ENCODE measurements around the gene NTSR1. TPM values are rescaled to one million over a fixed set of nuclear protein-coding genes. Genes with fewer than 3 reads are reported as not detected.

The NTSR1 gene
- total RNA-seq, 1 experiment from 2014 or later, result 44.1 TPM

DNA sequence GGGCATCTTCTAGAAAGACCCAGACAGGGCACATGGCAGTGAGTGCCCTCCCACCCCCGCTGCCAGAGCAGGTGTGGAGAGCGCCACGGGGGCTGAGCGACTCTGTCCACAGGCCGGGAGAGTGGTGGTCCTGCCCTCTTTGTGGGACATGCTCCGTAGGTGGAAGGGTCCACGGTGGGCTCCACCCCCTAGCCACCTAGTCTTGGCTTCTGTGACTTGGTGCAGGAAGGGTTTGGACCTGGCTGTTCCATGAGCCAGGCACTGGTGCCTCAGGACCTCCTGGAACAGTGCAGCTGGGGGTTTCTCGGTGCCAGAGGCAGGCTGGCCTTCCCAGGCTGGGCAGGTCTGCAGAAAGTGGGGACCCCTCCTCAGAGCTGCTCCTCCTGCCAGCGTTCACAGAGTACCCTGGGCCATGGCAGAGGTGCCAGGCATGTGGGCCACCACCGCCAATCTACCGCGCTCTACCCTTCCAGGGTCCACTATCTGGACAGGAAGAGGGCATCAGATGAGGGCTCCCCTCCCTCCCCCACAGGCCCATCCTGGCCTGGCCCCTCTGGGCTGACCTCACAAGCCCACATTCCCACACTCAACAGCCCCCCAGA, 43.4 kb upstream of the NTSR1 start:
- in situ Hi-C loops (cut with HindIII; ENCODE audit: low pct_unique_long_range_greater_than_20kb, low sequenced_read_pairs), result no loop called here
- Histone ChIP-seq H3K4me3 (ENCODE audit: low read depth in 2 of 2, low read length in 2 of 2) (no peak overlapping the region), H3K27me3 (ENCODE audit: control insufficient read depth, insufficient read depth, low read length) (no peaks in the 10 kb centered on the region), H3K27ac (ENCODE audit: low read length) (peak overlapping the region; percentile 31), H3K9me3 (ENCODE audit: control insufficient read depth, insufficient read depth, low read depth, low read length) (no peaks in the 10 kb centered on the region), H3K36me3 (ENCODE audit: control insufficient read depth, insufficient read depth, low read length) (peaks cover 3% of the 10 kb centered on the region), H3K4me1 (ENCODE audit: control insufficient read depth, insufficient read depth, low read length) (peaks cover 73% of the 10 kb centered on the region)
- CTCF ChIA-PET, result interaction anchor here (0.6 kb wide), 1 partner anchor 122 kb away, joined by 4 read pairs; no protein-coding TSS in a partner anchor
- POLR2A ChIA-PET, result no interaction called here
- BruUV-seq (replicated peaks), result no TSS peak
- DNase-seq (ENCODE audit: low read depth, low spot score) (no peak), ATAC-seq (no peak)
- intact Hi-C loops (cut with micrococcal nuclease; ENCODE audit: unreplicated experiment), result loop anchor here (5.0 kb wide), 1 partner anchor 37 kb away; no protein-coding TSS in a partner anchor
- TF ChIP-seq REST (IDR thresholded peaks at IDR 0.05; ENCODE audit: insufficient read depth in 1 of 2, low read depth in 2 of 2, low read length in 1 of 2) (no peak), TCF7L2 (IDR thresholded peaks at IDR 0.05; ENCODE audit: low read depth, low read length) (no peak), POLR2AphosphoS5 (IDR thresholded peaks at IDR 0.05; ENCODE audit: low read depth, low read length) (no peak)

DNA sequence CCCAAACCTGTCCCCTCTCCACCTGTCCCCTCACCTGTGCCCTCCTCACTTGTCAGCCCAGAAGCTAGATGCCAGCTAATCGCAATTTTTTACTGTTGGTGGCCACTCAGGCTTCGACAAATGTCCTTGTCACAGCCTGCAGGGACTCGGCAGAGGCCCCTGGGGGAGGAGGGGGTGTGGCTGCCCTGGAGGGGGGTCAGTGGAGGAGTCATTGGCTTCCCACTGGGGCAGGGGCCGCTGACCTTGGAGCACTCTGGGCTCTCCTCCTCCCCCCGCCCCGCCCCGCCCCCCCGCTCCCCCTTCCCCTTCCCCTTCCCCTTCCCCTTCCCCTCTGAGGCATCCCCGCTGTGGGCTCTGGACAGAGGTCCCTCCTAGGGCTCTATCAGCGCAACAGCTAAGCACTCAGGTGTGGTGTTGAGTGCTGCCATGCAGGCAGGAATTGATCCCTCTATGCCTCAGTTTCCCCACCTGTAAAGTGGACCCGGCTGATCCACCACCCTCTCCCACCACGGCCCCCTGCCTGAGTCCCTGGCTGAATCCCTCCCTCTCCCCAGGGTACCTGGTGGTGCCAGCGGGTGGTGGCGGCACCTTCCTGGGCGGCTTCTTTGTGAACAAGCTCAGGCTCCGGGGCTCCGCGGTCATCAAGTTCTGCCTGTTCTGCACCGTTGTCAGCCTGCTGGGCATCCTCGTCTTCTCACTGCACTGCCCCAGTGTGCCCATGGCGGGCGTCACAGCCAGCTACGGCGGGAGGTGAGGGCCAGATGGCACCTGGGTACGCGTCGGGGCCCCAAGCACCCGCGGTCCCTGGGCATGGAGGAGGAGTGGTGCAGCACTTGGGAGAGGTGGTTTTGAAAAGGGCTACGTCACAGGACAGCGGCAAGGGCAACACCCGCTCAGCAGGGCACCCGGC, 42.6 kb upstream of the NTSR1 start:
- peak overlapping the region; percentile 39 for H3K27ac ChIP-seq (ENCODE audit: low read length)
- H3K27me3 ChIP-seq (ENCODE audit: control insufficient read depth, insufficient read depth, low read length), result no peaks in the 10 kb centered on the region
- CTCF ChIA-PET, result interaction anchor here (0.5 kb wide), 1 partner anchor 157 kb away, joined by 4 read pairs; no protein-coding TSS in a partner anchor
- no peak for TF ChIP-seq POLR2AphosphoS5 (IDR thresholded peaks at IDR 0.05; ENCODE audit: low read depth, low read length)
- TF ChIP-seq, protein P1, sequence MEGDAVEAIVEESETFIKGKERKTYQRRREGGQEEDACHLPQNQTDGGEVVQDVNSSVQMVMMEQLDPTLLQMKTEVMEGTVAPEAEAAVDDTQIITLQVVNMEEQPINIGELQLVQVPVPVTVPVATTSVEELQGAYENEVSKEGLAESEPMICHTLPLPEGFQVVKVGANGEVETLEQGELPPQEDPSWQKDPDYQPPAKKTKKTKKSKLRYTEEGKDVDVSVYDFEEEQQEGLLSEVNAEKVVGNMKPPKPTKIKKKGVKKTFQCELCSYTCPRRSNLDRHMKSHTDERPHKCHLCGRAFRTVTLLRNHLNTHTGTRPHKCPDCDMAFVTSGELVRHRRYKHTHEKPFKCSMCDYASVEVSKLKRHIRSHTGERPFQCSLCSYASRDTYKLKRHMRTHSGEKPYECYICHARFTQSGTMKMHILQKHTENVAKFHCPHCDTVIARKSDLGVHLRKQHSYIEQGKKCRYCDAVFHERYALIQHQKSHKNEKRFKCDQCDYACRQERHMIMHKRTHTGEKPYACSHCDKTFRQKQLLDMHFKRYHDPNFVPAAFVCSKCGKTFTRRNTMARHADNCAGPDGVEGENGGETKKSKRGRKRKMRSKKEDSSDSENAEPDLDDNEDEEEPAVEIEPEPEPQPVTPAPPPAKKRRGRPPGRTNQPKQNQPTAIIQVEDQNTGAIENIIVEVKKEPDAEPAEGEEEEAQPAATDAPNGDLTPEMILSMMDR (IDR thresholded peaks at IDR 0.05), result no peak
- TF ChIP-seq SIN3A (IDR thresholded peaks at IDR 0.05; ENCODE audit: borderline replicate concordance, insufficient read depth, low read depth, low read length), result no peak
- no peak for TF ChIP-seq REST (IDR thresholded peaks at IDR 0.05; ENCODE audit: insufficient read depth in 1 of 2, low read depth in 2 of 2, low read length in 1 of 2)
- TF ChIP-seq TCF7L2 (IDR thresholded peaks at IDR 0.05; ENCODE audit: low read depth, low read length), result no peak
- peaks cover 69% of the 10 kb centered on the region for H3K4me1 ChIP-seq (ENCODE audit: control insufficient read depth, insufficient read depth, low read length)
- DNase-seq (ENCODE audit: low read depth, low spot score), result no peak
- no TSS peak for BruUV-seq (replicated peaks)
- no peaks in the 10 kb centered on the region for H3K9me3 ChIP-seq (ENCODE audit: control insufficient read depth, insufficient read depth, low read depth, low read length)
- H3K4me3 ChIP-seq (ENCODE audit: low read depth in 2 of 2, low read length in 2 of 2), result no peak overlapping the region
- peaks cover 3% of the 10 kb centered on the region for H3K36me3 ChIP-seq (ENCODE audit: control insufficient read depth, insufficient read depth, low read length)
- intact Hi-C loops (cut with micrococcal nuclease; ENCODE audit: unreplicated experiment) (loop anchor here (5.0 kb wide), 1 partner anchor 36 kb away; no protein-coding TSS in a partner anchor), in situ Hi-C loops (cut with HindIII; ENCODE audit: low pct_unique_long_range_greater_than_20kb, low sequenced_read_pairs) (no loop called here)
- POLR2A ChIA-PET, result no interaction called here
- peak; percentile 12 for ATAC-seq

Data from Panc1 (cell line).